Calu3 (cell line): ENCODE data around the gene CD6. TPM values are rescaled to one million over a fixed set of nuclear protein-coding genes. Genes with fewer than 3 reads are reported as not detected.

ENCODE experiments used
- BruUV-seq: library from RNA; stranded (reverse); fragments of 400-500 nt; replicated peaks from 2 replicates; lab custom pipeline; 2021; lab: Mats Ljungman, UMichigan
- CTCF ChIA-PET: fragments of 300-600 bp; sonication (Branson Sonifier 250); formaldehyde crosslinking; loops from one replicate; lab custom pipeline; 2022; ENCODE audit warnings: antibody characterized with exemption; lab: Charles Lee
- DNase-seq: peaks from one replicate; pipeline ENCODE4 v3.0.0; 2022
- H3K27ac Mint-ChIP-seq: one replicate; pipeline ENCODE4 v1.8.0; 2022; ENCODE audit warnings: mixed read lengths; ENCODE audit not compliant: unreplicated experiment
- H3K27me3 Mint-ChIP-seq: one replicate; pipeline ENCODE4 v1.8.0; 2022; ENCODE audit warnings: mixed read lengths; ENCODE audit not compliant: unreplicated experiment
- H3K36me3 Mint-ChIP-seq: one replicate; pipeline ENCODE4 v1.8.0; 2022; ENCODE audit warnings: mild to moderate bottlenecking, moderate library complexity, mixed read lengths; ENCODE audit not compliant: insufficient read depth, unreplicated experiment
- H3K4me1 Mint-ChIP-seq: one replicate; pipeline ENCODE4 v1.8.0; 2022; ENCODE audit warnings: mild to moderate bottlenecking, low read depth, mixed read lengths; ENCODE audit not compliant: unreplicated experiment
- H3K4me3 Mint-ChIP-seq: one replicate; pipeline ENCODE4 v1.8.0; 2022; ENCODE audit warnings: mild to moderate bottlenecking, low read depth, moderate library complexity, mixed read lengths; ENCODE audit not compliant: unreplicated experiment
- H3K9me3 Mint-ChIP-seq: one replicate; pipeline ENCODE4 v1.8.0; 2022; ENCODE audit warnings: low read depth, mixed read lengths; ENCODE audit not compliant: unreplicated experiment
- intact Hi-C: fragments of 100-400 bp; cut with micrococcal nuclease; formaldehyde crosslinking; loops from one replicate; pipeline ENCODE4 v1.10.0; 2022; ENCODE audit not compliant: unreplicated experiment
- total RNA-seq: library from RNA; stranded (reverse); gene quantifications from 2 replicates; pipeline ENCODE4 v1.2.3, GENCODE V29; 2022
- TF ChIP-seq, protein P1 (sequence below): fragments of 200-600 bp; IDR thresholded peaks from one replicate; pipeline ENCODE4 v1.8.0; 2022; ENCODE audit warnings: antibody characterized with exemption; ENCODE audit not compliant: unreplicated experiment

CD6 gene
- total RNA-seq, 1 experiment from 2014 or later: 0.26 TPM

DNA sequence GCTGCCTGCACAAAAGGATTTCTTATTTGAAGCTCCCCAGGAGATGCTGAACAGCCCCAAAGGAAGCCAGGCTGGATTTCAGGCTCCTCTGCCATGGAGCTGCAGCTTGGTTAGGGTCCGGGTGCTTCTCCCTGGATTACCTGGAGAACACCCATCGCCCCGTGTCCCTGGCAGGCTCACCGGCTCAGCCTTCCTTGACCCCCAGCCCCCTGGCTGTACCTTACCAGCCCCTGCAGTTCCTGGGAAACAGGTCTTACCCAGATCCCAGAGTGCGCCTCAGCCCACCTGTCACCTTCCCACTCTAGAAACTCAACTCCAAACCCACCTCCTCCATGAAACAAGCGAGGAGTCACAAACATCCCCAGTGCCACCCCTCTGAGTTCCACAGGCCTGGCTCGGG, 85.5 kb downstream of the CD6 start:
- CTCF ChIA-PET: no interaction called here
- Mint-ChIP-seq H3K9me3 (no peaks in the 10 kb centered on the region), H3K27me3 (peaks cover 17% of the 10 kb centered on the region), H3K4me3 (no peak overlapping the region), H3K4me1 (peaks cover 16% of the 10 kb centered on the region), H3K36me3 (no peaks in the 10 kb centered on the region), H3K27ac (no peak overlapping the region)
- no peak for DNase-seq
- intact Hi-C loops: no loop called here
- no TSS peak for BruUV-seq
- TF ChIP-seq, protein P1, sequence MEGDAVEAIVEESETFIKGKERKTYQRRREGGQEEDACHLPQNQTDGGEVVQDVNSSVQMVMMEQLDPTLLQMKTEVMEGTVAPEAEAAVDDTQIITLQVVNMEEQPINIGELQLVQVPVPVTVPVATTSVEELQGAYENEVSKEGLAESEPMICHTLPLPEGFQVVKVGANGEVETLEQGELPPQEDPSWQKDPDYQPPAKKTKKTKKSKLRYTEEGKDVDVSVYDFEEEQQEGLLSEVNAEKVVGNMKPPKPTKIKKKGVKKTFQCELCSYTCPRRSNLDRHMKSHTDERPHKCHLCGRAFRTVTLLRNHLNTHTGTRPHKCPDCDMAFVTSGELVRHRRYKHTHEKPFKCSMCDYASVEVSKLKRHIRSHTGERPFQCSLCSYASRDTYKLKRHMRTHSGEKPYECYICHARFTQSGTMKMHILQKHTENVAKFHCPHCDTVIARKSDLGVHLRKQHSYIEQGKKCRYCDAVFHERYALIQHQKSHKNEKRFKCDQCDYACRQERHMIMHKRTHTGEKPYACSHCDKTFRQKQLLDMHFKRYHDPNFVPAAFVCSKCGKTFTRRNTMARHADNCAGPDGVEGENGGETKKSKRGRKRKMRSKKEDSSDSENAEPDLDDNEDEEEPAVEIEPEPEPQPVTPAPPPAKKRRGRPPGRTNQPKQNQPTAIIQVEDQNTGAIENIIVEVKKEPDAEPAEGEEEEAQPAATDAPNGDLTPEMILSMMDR: no peak

DNA sequence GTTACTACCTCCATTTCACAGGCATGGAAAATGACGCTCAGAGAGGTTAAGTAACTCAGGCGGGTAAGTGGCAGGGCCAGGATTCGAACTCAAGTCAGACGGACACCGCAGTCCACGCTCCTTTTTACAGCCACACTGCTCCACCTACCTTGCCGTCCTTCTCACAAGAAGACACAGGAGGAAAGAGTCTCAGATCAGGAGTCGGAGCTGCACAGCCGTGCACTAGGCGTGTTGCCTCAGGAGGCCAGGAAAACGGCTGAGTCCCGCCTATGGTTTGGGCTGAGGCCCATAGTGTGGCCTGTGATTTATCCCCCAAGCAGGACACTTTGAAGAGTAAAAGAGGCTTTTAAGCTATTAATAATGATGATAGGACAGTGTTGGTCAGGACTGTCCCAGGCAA, 86.1 kb downstream of the CD6 start:
- intact Hi-C loops: no loop called here
- CTCF ChIA-PET: no interaction called here
- no peaks in the 10 kb centered on the region for H3K36me3 Mint-ChIP-seq
- peaks cover 17% of the 10 kb centered on the region for H3K27me3 Mint-ChIP-seq
- no peak overlapping the region for H3K4me3 Mint-ChIP-seq
- peaks cover 16% of the 10 kb centered on the region for H3K4me1 Mint-ChIP-seq
- H3K27ac Mint-ChIP-seq: no peak overlapping the region
- TF ChIP-seq, protein P1: no peak
- DNase-seq: no peak
- no peaks in the 10 kb centered on the region for H3K9me3 Mint-ChIP-seq
- no TSS peak for BruUV-seq

DNA sequence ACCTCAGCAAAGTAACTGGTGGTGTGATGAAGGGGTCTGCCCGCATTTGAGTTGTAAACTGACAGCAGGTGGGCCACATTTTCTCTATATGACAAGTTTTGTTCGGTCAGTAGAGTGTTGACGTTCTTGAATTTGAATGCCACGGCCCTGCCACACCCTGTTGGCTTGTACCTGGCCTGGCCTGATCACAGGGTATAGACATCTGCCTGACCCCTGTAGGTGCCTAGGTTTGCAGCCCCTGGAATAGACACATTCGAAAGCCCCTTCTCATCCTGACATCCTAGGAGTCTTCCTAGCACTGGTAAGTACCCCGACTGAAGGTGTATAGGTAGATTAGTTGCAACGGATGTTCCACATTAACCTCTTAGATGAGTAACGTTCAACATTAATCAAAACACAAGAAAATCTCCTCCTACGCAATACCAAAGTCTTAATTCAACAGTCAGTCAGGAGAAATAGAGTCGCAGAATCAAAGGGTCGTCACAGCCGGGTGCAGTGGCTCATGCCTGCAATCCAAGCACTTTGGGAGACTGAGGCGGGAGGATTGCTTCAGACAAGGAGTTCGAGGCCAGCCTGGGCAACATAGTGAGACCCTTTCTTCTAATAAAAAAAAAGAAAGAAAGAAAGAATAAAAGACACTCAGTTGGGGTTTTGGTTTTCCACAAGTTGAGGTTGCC, 87.2 kb downstream of the CD6 start:
- Mint-ChIP-seq H3K4me3 (no peak overlapping the region), H3K36me3 (no peaks in the 10 kb centered on the region), H3K4me1 (peaks cover 16% of the 10 kb centered on the region), H3K27ac (no peak overlapping the region), H3K9me3 (no peaks in the 10 kb centered on the region), H3K27me3 (peaks cover 14% of the 10 kb centered on the region)
- BruUV-seq: no TSS peak
- TF ChIP-seq, protein P1: no peak
- CTCF ChIA-PET: no interaction called here
- intact Hi-C loops: no loop called here
- DNase-seq: no peak

DNA sequence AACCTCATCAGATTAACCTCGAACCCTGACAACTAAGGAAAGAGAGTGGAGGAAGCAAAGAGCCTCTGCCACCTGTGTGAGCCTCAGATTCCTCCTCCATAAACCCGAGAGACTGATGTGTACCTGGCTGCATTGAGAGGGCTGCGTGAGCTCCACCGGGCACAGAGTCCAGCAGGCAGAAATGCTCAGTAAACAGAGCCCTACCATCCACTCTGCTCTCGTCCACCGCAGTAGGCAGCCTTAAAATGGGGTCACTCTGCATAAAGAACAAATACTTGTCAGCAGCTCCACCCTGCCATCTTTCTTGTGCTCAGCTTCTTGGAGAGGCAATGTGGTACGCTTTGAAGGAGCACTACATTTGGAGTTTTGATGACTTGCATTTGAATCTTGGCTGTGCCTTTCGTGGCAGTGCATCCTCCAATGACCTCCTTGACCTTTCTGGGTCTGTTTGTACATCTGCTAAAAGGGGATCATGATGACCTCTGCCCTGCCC, 87.8 kb downstream of the CD6 start:
- BruUV-seq: no TSS peak
- H3K4me3 Mint-ChIP-seq: no peak overlapping the region
- H3K27me3 Mint-ChIP-seq: peaks cover 8% of the 10 kb centered on the region
- intact Hi-C loops: no loop called here
- H3K4me1 Mint-ChIP-seq: peaks cover 16% of the 10 kb centered on the region
- CTCF ChIA-PET: no interaction called here
- DNase-seq: no peak
- no peaks in the 10 kb centered on the region for H3K9me3 Mint-ChIP-seq
- no peaks in the 10 kb centered on the region for H3K36me3 Mint-ChIP-seq
- H3K27ac Mint-ChIP-seq: no peak overlapping the region
- TF ChIP-seq, protein P1: no peak
